VCaP (cell line): Measurements from ENCODE around the gene LIN28B.
"Not testable (repeated sequence)": the region's sequence is repeated elsewhere in the genome, so short reads cannot be mapped to it uniquely, and the experiment has no call there.

Experiments
- H3K27ac ChIP-seq: fragments of 450-650 bp; 2 replicates; pipeline ENCODE4 v1.5.1; 2017
- TF ChIP-seq, protein P1 (sequence below): fragments of 450-650 bp; conservative IDR thresholded peaks from 2 replicates; pipeline ENCODE4 v1.5.1; 2017; ENCODE audit warnings: mild to moderate bottlenecking, moderate library complexity

The LIN28B gene

DNA sequence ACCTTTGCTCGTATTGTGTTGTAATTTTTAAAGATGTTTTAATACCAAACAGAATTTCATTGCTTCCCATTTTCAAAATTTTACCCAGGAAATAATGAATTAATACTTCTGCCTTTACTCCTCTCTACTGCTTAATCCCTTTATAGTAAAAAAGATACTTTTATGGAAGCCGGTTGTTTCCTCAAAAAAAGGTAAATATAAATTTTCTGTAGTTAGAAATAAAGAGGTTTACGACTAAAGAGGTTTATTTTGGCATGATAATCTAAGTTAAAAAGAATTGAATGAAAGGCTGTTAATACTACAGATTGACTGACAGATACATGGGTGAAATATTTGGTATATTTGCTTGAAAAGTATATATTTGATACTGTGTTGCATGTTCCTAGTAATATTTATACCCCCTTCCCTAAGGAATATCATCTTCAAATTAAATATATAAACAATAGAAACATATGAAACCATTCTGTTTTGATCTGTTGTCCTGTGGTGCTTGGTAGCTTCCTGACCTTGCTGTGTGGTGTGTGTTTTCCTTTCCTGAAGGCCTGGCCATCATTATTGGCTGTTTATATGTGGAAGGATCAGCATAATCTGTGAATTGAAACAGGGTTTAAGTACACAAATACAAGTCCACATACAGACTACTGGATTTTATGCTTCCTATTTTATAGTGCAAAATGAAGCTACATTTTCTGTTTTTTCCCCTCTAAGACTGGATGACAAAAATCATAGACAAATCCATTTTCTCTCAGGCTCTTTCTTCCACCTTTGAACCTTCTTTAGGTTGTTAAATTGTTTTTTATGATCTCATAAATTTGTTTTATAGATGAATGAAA lies 2.3 kb downstream of the LIN28B start:
- H3K27ac ChIP-seq = peak overlapping the region; percentile 51
- TF ChIP-seq, protein P1, sequence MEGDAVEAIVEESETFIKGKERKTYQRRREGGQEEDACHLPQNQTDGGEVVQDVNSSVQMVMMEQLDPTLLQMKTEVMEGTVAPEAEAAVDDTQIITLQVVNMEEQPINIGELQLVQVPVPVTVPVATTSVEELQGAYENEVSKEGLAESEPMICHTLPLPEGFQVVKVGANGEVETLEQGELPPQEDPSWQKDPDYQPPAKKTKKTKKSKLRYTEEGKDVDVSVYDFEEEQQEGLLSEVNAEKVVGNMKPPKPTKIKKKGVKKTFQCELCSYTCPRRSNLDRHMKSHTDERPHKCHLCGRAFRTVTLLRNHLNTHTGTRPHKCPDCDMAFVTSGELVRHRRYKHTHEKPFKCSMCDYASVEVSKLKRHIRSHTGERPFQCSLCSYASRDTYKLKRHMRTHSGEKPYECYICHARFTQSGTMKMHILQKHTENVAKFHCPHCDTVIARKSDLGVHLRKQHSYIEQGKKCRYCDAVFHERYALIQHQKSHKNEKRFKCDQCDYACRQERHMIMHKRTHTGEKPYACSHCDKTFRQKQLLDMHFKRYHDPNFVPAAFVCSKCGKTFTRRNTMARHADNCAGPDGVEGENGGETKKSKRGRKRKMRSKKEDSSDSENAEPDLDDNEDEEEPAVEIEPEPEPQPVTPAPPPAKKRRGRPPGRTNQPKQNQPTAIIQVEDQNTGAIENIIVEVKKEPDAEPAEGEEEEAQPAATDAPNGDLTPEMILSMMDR = no peak

DNA sequence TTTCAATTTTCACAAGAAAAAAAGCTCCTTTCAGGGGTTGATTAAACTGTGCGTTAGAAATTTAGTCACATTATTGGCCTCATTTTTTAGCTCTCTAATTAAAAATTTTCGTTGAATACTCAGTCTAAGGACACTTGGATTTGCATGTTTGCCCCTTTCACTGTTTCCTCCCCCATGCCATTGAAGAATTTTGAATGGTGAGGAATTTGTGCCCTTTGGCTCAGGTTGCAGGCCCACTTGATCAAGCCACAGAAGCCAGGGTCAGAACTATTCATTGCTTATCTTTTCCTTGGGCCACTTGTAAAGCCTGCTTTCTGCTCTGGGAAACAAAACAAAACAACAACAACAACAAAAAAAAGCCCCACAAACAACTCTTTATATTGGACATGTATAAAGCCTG lies 12.2 kb downstream of the LIN28B start:
- TF ChIP-seq, protein P1 = no peak
- H3K27ac ChIP-seq = no peak overlapping the region

- TF ChIP-seq, protein P1 = no peak
- H3K27ac ChIP-seq = no peak overlapping the region
These were observed 13.1 kb downstream of the LIN28B start for GRCh38 chr6:104969785-104970581.

GRCh38 chr6:104973404-104973803 lies 16.5 kb downstream of the LIN28B start:
- no peak overlapping the region for H3K27ac ChIP-seq
- TF ChIP-seq, protein P1 = no peak

DNA sequence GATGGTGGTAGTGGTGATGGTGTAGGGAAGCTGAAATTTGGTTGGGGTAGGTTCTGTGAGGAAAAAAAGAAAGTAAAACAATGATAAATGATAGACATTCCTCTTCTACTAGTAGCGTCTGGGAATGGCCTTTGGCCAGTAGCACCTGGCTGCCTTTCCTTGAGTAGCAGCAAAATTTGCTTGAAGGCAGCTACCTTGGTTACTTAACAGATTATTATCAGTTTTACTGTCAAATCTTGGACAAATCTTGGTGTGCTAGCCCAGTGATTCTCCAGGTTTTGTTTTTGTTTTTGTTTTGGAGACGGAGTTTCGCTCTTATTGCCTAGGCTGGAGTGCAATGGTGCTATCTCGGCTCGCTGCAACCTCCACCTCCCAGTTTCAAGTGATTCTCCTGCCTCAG lies 26.4 kb downstream of the LIN28B start:
- no peak overlapping the region for H3K27ac ChIP-seq
- TF ChIP-seq, protein P1 = no peak

DNA sequence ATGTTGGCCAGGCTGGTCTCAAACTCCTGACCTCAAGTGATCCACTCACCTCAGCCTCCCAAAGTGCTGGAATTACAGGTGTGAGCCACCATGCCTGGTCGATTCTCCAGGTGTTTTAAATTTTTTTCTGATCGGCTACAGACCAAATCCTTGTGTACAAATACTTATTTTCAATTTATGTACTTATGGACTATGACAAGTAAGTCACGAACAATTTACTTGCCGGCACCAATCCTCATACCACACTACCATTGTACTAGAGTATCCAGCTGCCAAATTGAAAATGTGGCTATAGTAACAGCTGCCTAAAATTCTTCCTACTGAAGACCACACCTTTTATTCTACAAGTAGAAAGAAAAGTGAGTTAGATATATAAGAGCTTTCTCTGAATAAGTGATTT lies 26.9 kb downstream of the LIN28B start:
- TF ChIP-seq, protein P1 = no peak
- no peak overlapping the region for H3K27ac ChIP-seq

DNA sequence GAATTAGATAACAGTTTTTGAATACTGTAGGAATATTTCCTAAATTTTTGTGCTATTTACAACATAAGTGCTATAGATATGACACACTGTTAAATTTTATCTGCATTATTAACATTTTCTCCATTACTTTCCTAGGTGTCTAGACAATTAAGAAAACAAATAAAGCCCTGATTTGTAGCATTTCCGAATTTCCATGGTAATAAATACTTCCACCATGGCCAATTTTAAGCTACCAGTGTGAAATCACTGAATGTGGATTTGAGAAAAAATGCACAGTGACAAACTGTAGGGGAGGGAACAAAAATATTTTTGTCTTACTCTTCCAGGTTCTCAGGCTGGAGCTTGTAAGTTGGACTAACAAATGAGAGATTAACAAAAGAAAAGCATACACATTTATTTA lies 27.9 kb downstream of the LIN28B start:
- TF ChIP-seq, protein P1 = no peak
- no peak overlapping the region for H3K27ac ChIP-seq

DNA sequence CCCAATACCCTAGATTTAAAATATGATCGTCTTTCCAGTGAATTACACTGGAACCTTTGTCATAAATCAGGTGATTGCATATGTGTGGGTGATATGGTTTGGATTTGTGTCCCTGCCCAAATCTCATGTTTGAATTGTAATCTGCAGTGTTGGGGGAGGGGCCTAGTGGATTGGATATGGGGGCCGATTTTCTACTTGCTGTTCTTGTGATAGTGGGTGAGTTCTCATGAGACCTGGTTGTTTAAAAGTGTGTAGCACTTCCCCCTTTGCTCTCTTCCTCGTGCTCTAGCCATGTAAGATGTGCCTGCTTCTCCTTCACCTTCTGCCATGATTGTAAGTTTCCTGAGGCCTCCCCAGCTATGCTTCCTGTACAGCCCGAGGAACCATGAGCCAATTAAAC lies 29.0 kb downstream of the LIN28B start:
- not testable (repeated sequence) for H3K27ac ChIP-seq
